Tongue (tissue), 3 donors: ENCODE measurements around the gene MYL4. TPM values are rescaled to one million over a fixed set of nuclear protein-coding genes. Genes with fewer than 3 reads are reported as not detected.

Source experiments
- DNase-seq: peaks from one replicate; pipeline ENCODE4 v3.0.0-alpha.2; 2015
- small RNA-seq: library from RNA; depleted of rRNA; stranded (forward); fragments of <200 nt; gene quantifications from one replicate; pipeline ENCODE3, GENCODE V24; 2014; ENCODE audit warnings: low replicate concordance
- total RNA-seq: library from RNA; depleted of rRNA; stranded (reverse); fragments of >200 nt; gene quantifications from one replicate; pipeline ENCODE4 v1.2.3, GENCODE V29; 2014

MYL4 gene
- total RNA-seq, 1 donor from 2014 or later: 905 TPM

- DNase-seq: no peak
Measured at GRCh38 chr17:47273245-47273644, 64.1 kb downstream of the MYL4 start.

Small RNA genes lying within 50 kb of the gene (small RNA-seq; reads per million reads assigned to genes)
- not detected for gene RNU7-186P

Other genes starting within 250 kb of the MYL4 start
- gene RPRML, start 230.1 kb upstream of the MYL4 start, total RNA-seq: 0.41 TPM
- gene CDC27, start 20.1 kb upstream of the MYL4 start, total RNA-seq: 86.0 TPM
- 16.8 TPM for gene ITGB3, start 44.5 kb downstream of the MYL4 start, total RNA-seq
- 9.1 TPM for gene EFCAB13, start 114.6 kb downstream of the MYL4 start, total RNA-seq